ENCODE measurements around the gene ATG13. TPM values are rescaled to one million over a fixed set of nuclear protein-coding genes. Genes with fewer than 3 reads are reported as not detected.

ATG13 gene
- total and polyA plus RNA-seq, 4 donors = 36.3 to 49.9 (median 41.2) TPM

DNA sequence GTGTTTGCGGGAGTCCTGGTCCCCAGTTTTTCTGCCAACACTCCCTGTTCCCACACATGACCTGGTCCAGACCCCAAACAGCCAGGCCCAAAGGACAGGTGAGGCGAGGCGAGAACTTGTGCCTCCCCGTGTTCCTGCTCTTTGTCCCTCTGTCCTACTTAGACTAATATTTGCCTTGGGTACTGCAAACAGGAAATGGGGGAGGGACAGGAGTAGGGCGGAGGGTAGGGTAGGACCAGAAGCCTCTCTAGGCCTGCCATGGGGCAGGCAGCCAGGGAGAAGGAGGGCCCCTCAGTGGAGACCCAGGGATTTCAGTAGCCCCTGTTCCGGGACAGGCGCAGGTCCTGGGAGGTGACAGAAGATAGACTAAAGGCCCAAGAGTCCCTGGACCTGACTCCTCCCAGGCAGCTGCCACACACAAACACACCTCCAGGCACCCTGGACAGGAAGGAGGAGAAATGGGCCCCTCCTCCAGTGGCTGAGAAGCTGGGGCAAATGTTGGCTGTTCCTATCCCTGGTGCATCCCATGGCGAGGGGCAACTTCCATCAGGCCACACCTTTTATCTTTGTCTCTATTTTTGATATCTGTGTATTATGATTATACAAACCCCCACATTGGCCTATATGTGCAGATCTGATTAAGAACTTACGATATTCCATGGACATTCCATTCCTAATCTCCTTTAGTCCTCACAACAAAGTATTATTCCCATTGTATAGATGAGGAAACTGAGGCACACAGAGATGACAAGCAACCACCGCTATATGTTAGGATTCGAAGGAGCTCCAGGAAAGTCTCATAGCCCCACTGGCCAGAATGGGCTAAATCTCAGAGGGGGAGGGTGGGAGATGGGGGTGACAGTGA lies 101.0 kb downstream of the ATG13 start:
- TF ChIP-seq TAF1 (conservative IDR thresholded peaks at IDR 0.05) (no peak), RAD21 (IDR thresholded peaks at IDR 0.05) (peak; percentile 32 to 64), ATF3 (IDR thresholded peaks at IDR 0.05) (no peak), YY1 (IDR thresholded peaks at IDR 0.05) (peak; percentile 75), RXRA (IDR thresholded peaks at IDR 0.05) (peak; percentile 96 to 97), HNF4A (conservative IDR thresholded peaks at IDR 0.05) (peak; percentile 92 to 95), MAX (IDR thresholded peaks at IDR 0.05) (peak; percentile 89), FOXA1 (IDR thresholded peaks at IDR 0.05) (peak; percentile 87), JUND (IDR thresholded peaks at IDR 0.05) (peak in 1 of 2 donors; percentile 87), ZBTB33 (IDR thresholded peaks at IDR 0.05) (peak; percentile 86), FOXA2 (IDR thresholded peaks at IDR 0.05) (peak; percentile 79), CTCF (IDR thresholded peaks at IDR 0.05; ENCODE audit: low read depth, low read length, missing input control) (no peak), GABPA (IDR thresholded peaks at IDR 0.05 in 1 of 2, conservative IDR thresholded peaks at IDR 0.05 in 1 of 2) (peak; percentile 54 to 82), NR2F2 (IDR thresholded peaks at IDR 0.05) (peak; percentile 72), EGR1 (IDR thresholded peaks at IDR 0.05; ENCODE audit: low read depth in 2 of 2) (peak; percentile 24 to 67), SP1 (IDR thresholded peaks at IDR 0.05) (peak; percentile 97), HNF4G (IDR thresholded peaks at IDR 0.05) (peak; percentile 80)
- TF ChIP-seq, protein P1, sequence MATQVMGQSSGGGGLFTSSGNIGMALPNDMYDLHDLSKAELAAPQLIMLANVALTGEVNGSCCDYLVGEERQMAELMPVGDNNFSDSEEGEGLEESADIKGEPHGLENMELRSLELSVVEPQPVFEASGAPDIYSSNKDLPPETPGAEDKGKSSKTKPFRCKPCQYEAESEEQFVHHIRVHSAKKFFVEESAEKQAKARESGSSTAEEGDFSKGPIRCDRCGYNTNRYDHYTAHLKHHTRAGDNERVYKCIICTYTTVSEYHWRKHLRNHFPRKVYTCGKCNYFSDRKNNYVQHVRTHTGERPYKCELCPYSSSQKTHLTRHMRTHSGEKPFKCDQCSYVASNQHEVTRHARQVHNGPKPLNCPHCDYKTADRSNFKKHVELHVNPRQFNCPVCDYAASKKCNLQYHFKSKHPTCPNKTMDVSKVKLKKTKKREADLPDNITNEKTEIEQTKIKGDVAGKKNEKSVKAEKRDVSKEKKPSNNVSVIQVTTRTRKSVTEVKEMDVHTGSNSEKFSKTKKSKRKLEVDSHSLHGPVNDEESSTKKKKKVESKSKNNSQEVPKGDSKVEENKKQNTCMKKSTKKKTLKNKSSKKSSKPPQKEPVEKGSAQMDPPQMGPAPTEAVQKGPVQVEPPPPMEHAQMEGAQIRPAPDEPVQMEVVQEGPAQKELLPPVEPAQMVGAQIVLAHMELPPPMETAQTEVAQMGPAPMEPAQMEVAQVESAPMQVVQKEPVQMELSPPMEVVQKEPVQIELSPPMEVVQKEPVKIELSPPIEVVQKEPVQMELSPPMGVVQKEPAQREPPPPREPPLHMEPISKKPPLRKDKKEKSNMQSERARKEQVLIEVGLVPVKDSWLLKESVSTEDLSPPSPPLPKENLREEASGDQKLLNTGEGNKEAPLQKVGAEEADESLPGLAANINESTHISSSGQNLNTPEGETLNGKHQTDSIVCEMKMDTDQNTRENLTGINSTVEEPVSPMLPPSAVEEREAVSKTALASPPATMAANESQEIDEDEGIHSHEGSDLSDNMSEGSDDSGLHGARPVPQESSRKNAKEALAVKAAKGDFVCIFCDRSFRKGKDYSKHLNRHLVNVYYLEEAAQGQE (IDR thresholded peaks at IDR 0.05) = peak; percentile 83
- H3K4me1 ChIP-seq (ENCODE audit: control insufficient read depth in 4 of 4, insufficient read depth in 4 of 4, low read length in 3 of 4) = peaks cover 8 to 38% (median 26%) of the 10 kb centered on the region in 4 donors
- peak; percentile 65 for DNase-seq (ENCODE audit: low spot score)
- no peaks in the 10 kb centered on the region for H3K9me3 ChIP-seq (ENCODE audit: control insufficient read depth in 4 of 4, low read length in 3 of 4)
- no peak overlapping the region for H3K9ac ChIP-seq (ENCODE audit: low read depth in 1 of 2, low read length in 2 of 2)
- peak overlapping the region in 2 of 3 donors; percentile 15 to 69 for H3K4me3 ChIP-seq (ENCODE audit: low read depth in 1 of 3, low read length in 3 of 3)
- H3K27me3 ChIP-seq (ENCODE audit: control insufficient read depth in 4 of 4, insufficient read depth in 4 of 4, low read length in 3 of 4) = no peaks in the 10 kb centered on the region
- peaks cover 0 to 8% (median under 1%) of the 10 kb centered on the region in 4 donors for H3K36me3 ChIP-seq (ENCODE audit: control insufficient read depth in 4 of 4, insufficient read depth in 3 of 4, low read depth in 1 of 4, low read length in 3 of 4)
- 30% methylated on average over 11 of the region's 11 CpGs for WGBS
- H3K27ac ChIP-seq (ENCODE audit: low read depth in 1 of 2, low read length in 2 of 2) = peak overlapping the region; percentile 84 to 99

All from liver (tissue), 9 donors.